Dendritic cell treated with granulocyte-macrophage colony-stimulating factor and Interleukin-4, amounts not matched to agents 40 ng/mL and 50 ng/mL, for 4 days (primary cell): ENCODE measurements around the gene CCL16.

Experiments used
- H3K27ac Mint-ChIP-seq: one replicate; pipeline ENCODE4 v1.8.0; 2022; ENCODE audit warnings: mild to moderate bottlenecking, mixed read lengths
- H3K27me3 Mint-ChIP-seq: one replicate; pipeline ENCODE4 v1.8.0; 2022; ENCODE audit warnings: mild to moderate bottlenecking, mixed read lengths
- H3K36me3 Mint-ChIP-seq: one replicate; pipeline ENCODE4 v1.8.0; 2022; ENCODE audit warnings: low read depth, mixed read lengths
- H3K4me1 Mint-ChIP-seq: one replicate; pipeline ENCODE4 v1.8.0; 2022; ENCODE audit warnings: low read depth, mixed read lengths
- H3K4me3 Mint-ChIP-seq: one replicate; pipeline ENCODE4 v1.8.0; 2022; ENCODE audit warnings: mild to moderate bottlenecking, moderate library complexity, mixed read lengths
- H3K9me3 Mint-ChIP-seq: one replicate; pipeline ENCODE4 v1.8.0; 2022; ENCODE audit warnings: mixed read lengths
- intact Hi-C: fragments of 100-400 bp; cut with micrococcal nuclease; formaldehyde crosslinking; loops from one replicate; pipeline ENCODE4 v1.15.0; 2022

Gene CCL16

GRCh38 chr17:35973333-35974260 lies 7.7 kb downstream of the CCL16 start:
- Mint-ChIP-seq H3K4me1 (peaks cover 77% of the 10 kb centered on the region), H3K4me3 (no peak overlapping the region), H3K27ac (peak overlapping the region; percentile 64), H3K9me3 (no peaks in the 10 kb centered on the region), H3K36me3 (no peaks in the 10 kb centered on the region), H3K27me3 (no peaks in the 10 kb centered on the region)
- intact Hi-C loops, result loop anchor here (5.0 kb wide), 1 partner anchor 99 kb away; no protein-coding TSS in a partner anchor

- Mint-ChIP-seq H3K4me3 (no peak overlapping the region), H3K36me3 (no peaks in the 10 kb centered on the region), H3K27me3 (no peaks in the 10 kb centered on the region), H3K27ac (peak overlapping the region; percentile 64), H3K9me3 (no peaks in the 10 kb centered on the region), H3K4me1 (peaks cover 71% of the 10 kb centered on the region)
- intact Hi-C loops, result loop anchor here (5.0 kb wide), 1 partner anchor 99 kb away; no protein-coding TSS in a partner anchor
Measured at GRCh38 chr17:35972945-35973332, 8.4 kb downstream of the CCL16 start.

GRCh38 chr17:35972535-35972934 lies 8.8 kb downstream of the CCL16 start:
- Mint-ChIP-seq H3K4me1 (peaks cover 67% of the 10 kb centered on the region), H3K4me3 (no peak overlapping the region), H3K27me3 (no peaks in the 10 kb centered on the region), H3K9me3 (no peaks in the 10 kb centered on the region), H3K36me3 (no peaks in the 10 kb centered on the region), H3K27ac (peak overlapping the region; percentile 64)
- intact Hi-C loops, result loop anchor here (5.0 kb wide), 1 partner anchor 100 kb away; no protein-coding TSS in a partner anchor

GRCh38 chr17:35972066-35972465 lies 9.2 kb downstream of the CCL16 start:
- Mint-ChIP-seq H3K9me3 (no peaks in the 10 kb centered on the region), H3K36me3 (no peaks in the 10 kb centered on the region), H3K27me3 (no peaks in the 10 kb centered on the region), H3K27ac (no peak overlapping the region), H3K4me1 (peaks cover 62% of the 10 kb centered on the region), H3K4me3 (no peak overlapping the region)
- intact Hi-C loops, result loop anchor here (5.0 kb wide), 1 partner anchor 100 kb away; no protein-coding TSS in a partner anchor

GRCh38 chr17:35969558-35970380 lies 11.5 kb downstream of the CCL16 start:
- H3K27ac Mint-ChIP-seq, result peak overlapping the region; percentile 88
- H3K4me1 Mint-ChIP-seq, result peaks cover 41% of the 10 kb centered on the region
- intact Hi-C loops, result loop anchor here (1.0 to 5.0 kb wide), 3 partner anchors 40 to 180 kb away; no protein-coding TSS in a partner anchor
- H3K27me3 Mint-ChIP-seq, result no peaks in the 10 kb centered on the region
- no peaks in the 10 kb centered on the region for H3K9me3 Mint-ChIP-seq
- H3K4me3 Mint-ChIP-seq, result no peak overlapping the region
- no peaks in the 10 kb centered on the region for H3K36me3 Mint-ChIP-seq

GRCh38 chr17:35968520-35969054 lies 12.7 kb downstream of the CCL16 start:
- Mint-ChIP-seq H3K9me3 (no peaks in the 10 kb centered on the region), H3K4me3 (no peak overlapping the region), H3K27ac (no peak overlapping the region), H3K4me1 (peaks cover 33% of the 10 kb centered on the region), H3K27me3 (no peaks in the 10 kb centered on the region), H3K36me3 (no peaks in the 10 kb centered on the region)
- intact Hi-C loops, result loop anchor here (1.0 kb wide), 1 partner anchor 181 kb away; no protein-coding TSS in a partner anchor

- Mint-ChIP-seq H3K4me1 (peaks cover 8% of the 10 kb centered on the region), H3K27me3 (peaks cover 2% of the 10 kb centered on the region), H3K9me3 (no peaks in the 10 kb centered on the region), H3K36me3 (no peaks in the 10 kb centered on the region), H3K4me3 (no peak overlapping the region), H3K27ac (no peak overlapping the region)
- intact Hi-C loops, result no loop called here
Measured at GRCh38 chr17:35965272-35965671, 16.0 kb downstream of the CCL16 start.

GRCh38 chr17:35963663-35964062 lies 17.6 kb downstream of the CCL16 start:
- H3K36me3 Mint-ChIP-seq, result no peaks in the 10 kb centered on the region
- peaks cover 4% of the 10 kb centered on the region for H3K27me3 Mint-ChIP-seq
- no peak overlapping the region for H3K4me3 Mint-ChIP-seq
- intact Hi-C loops, result no loop called here
- H3K27ac Mint-ChIP-seq, result no peak overlapping the region
- H3K4me1 Mint-ChIP-seq, result no peaks in the 10 kb centered on the region
- no peaks in the 10 kb centered on the region for H3K9me3 Mint-ChIP-seq

- intact Hi-C loops, result no loop called here
- Mint-ChIP-seq H3K27me3 (peaks cover 17% of the 10 kb centered on the region), H3K9me3 (no peaks in the 10 kb centered on the region), H3K27ac (no peak overlapping the region), H3K4me3 (no peak overlapping the region), H3K36me3 (no peaks in the 10 kb centered on the region), H3K4me1 (no peaks in the 10 kb centered on the region)
Measured at GRCh38 chr17:35953720-35954119, 27.6 kb downstream of the CCL16 start.

GRCh38 chr17:35949401-35949800 lies 31.9 kb downstream of the CCL16 start:
- H3K27me3 Mint-ChIP-seq, result peaks cover 15% of the 10 kb centered on the region
- H3K4me1 Mint-ChIP-seq, result no peaks in the 10 kb centered on the region
- intact Hi-C loops, result no loop called here
- no peaks in the 10 kb centered on the region for H3K9me3 Mint-ChIP-seq
- H3K27ac Mint-ChIP-seq, result no peak overlapping the region
- no peak overlapping the region for H3K4me3 Mint-ChIP-seq
- no peaks in the 10 kb centered on the region for H3K36me3 Mint-ChIP-seq

- Mint-ChIP-seq H3K4me1 (no peaks in the 10 kb centered on the region), H3K9me3 (no peaks in the 10 kb centered on the region), H3K4me3 (no peak overlapping the region), H3K27me3 (peaks cover 8% of the 10 kb centered on the region), H3K27ac (no peak overlapping the region), H3K36me3 (no peaks in the 10 kb centered on the region)
- intact Hi-C loops, result no loop called here
Measured at GRCh38 chr17:35948092-35948491, 33.2 kb downstream of the CCL16 start.

- peaks cover 4% of the 10 kb centered on the region for H3K27me3 Mint-ChIP-seq
- intact Hi-C loops, result no loop called here
- H3K27ac Mint-ChIP-seq, result no peak overlapping the region
- no peak overlapping the region for H3K4me3 Mint-ChIP-seq
- no peaks in the 10 kb centered on the region for H3K9me3 Mint-ChIP-seq
- no peaks in the 10 kb centered on the region for H3K36me3 Mint-ChIP-seq
- no peaks in the 10 kb centered on the region for H3K4me1 Mint-ChIP-seq
Measured at GRCh38 chr17:35947156-35947585, 34.1 kb downstream of the CCL16 start.

- Mint-ChIP-seq H3K36me3 (no peaks in the 10 kb centered on the region), H3K27ac (no peak overlapping the region), H3K27me3 (peaks cover 2% of the 10 kb centered on the region), H3K4me3 (no peak overlapping the region), H3K9me3 (no peaks in the 10 kb centered on the region), H3K4me1 (no peaks in the 10 kb centered on the region)
- intact Hi-C loops, result no loop called here
Measured at GRCh38 chr17:35944151-35944550, 37.1 kb downstream of the CCL16 start.

GRCh38 chr17:35943537-35943936 lies 37.8 kb downstream of the CCL16 start, which contains the start of gene LYZL6:
Gene LYZL6 (minus strand): TSS chr17:35943713. CDS start chr17:35939356, 4,357 bp downstream.
- Mint-ChIP-seq H3K4me1 (no peaks in the 10 kb centered on the region), H3K27me3 (peaks cover 2% of the 10 kb centered on the region), H3K36me3 (no peaks in the 10 kb centered on the region), H3K4me3 (no peak within 1 kb of the TSS), H3K9me3 (no peaks in the 10 kb centered on the region), H3K27ac (no peak within 1 kb of the TSS)
- intact Hi-C loops, result no loop called here
